Keratinocyte (primary cell): Measurements from ENCODE around the gene MLPH. TPM values are rescaled to one million over a fixed set of nuclear protein-coding genes. Genes with fewer than 3 reads are reported as not detected.

Experiments used
- DNase-seq: peaks from one replicate; pipeline ENCODE4 v3.0.0-alpha.2; 2011; ENCODE audit warnings: low read depth, missing footprints, low spot score
- FAIRE-seq: peaks from 2 replicates; lab custom pipeline; 2011; peaks lifted over from hg19 to GRCh38; lab: Jason Lieb, UNC
- H2AFZ ChIP-seq: 2 replicates; pipeline ENCODE4 v1.6.0; 2012; ENCODE audit warnings: low read length, control low read depth, inconsistent platforms; ENCODE audit not compliant: control insufficient read depth
- H3K27ac ChIP-seq: 2 replicates; pipeline ENCODE4 v1.5.1; 2011; ENCODE audit warnings: low read length; ENCODE audit not compliant: control insufficient read depth, insufficient read depth
- H3K27me3 ChIP-seq: 3 replicates; pipeline ENCODE4 v1.6.0; 2011; ENCODE audit warnings: low read length; ENCODE audit not compliant: control insufficient read depth, insufficient read depth; ENCODE audit errors: extremely low read depth
- H3K36me3 ChIP-seq, 2 experiments: 2 replicates in 1 of 2; 3 replicates in 1 of 2; pipeline ENCODE4 v1.5.1; 2011; ENCODE audit warnings: low read length in 2 of 2, mild to moderate bottlenecking in 1 of 2; ENCODE audit not compliant: control insufficient read depth in 2 of 2, insufficient read depth in 2 of 2; ENCODE audit errors: extremely low read depth in 1 of 2
- H3K4me1 ChIP-seq: 3 replicates; pipeline ENCODE4 v1.5.1; 2011; ENCODE audit warnings: low read length; ENCODE audit not compliant: control insufficient read depth, insufficient read depth; ENCODE audit errors: extremely low read depth
- H3K4me2 ChIP-seq: 3 replicates; pipeline ENCODE4 v1.6.0; 2011; ENCODE audit warnings: low read depth, low read length; ENCODE audit not compliant: control insufficient read depth, insufficient read depth; ENCODE audit errors: extremely low read depth
- H3K4me3 ChIP-seq, 3 experiments: fragments of 200-600 bp in 1 of 3; sonication (generic) in 1 of 3; 2 replicates in 2 of 3; 3 replicates in 1 of 3; pipeline ENCODE4 v1.5.1; 2011 to 2016; ENCODE audit warnings: low read length in 3 of 3, mild to moderate bottlenecking in 3 of 3, control low read depth in 2 of 3, inconsistent platforms in 1 of 3, low read depth in 1 of 3, mixed read lengths in 1 of 3, mixed run types in 1 of 3, moderate library complexity in 1 of 3; ENCODE audit not compliant: control insufficient read depth in 2 of 3, insufficient read depth in 2 of 3; ENCODE audit errors: extremely low read depth in 1 of 3
- H3K79me2 ChIP-seq: 2 replicates; pipeline ENCODE4 v1.6.0; 2012; ENCODE audit warnings: low read length; ENCODE audit not compliant: control insufficient read depth, insufficient read depth
- H3K9ac ChIP-seq: 3 replicates; pipeline ENCODE4 v1.6.0; 2011; ENCODE audit warnings: low read length; ENCODE audit not compliant: control insufficient read depth, insufficient read depth; ENCODE audit errors: extremely low read depth
- H3K9me1 ChIP-seq: 3 replicates; pipeline ENCODE4 v1.6.0; 2011; ENCODE audit warnings: low read length; ENCODE audit not compliant: control insufficient read depth, insufficient read depth; ENCODE audit errors: extremely low read depth
- H3K9me3 ChIP-seq: 2 replicates; pipeline ENCODE4 v1.5.1; 2012; ENCODE audit warnings: low read depth, low read length; ENCODE audit not compliant: control insufficient read depth
- H4K20me1 ChIP-seq: 3 replicates; pipeline ENCODE4 v1.6.0; 2011; ENCODE audit warnings: low read length; ENCODE audit not compliant: control insufficient read depth, insufficient read depth; ENCODE audit errors: extremely low read depth
- EZH2 ChIP-seq: IDR thresholded peaks from one replicate; pipeline ENCODE4 v1.6.1; 2012; ENCODE audit warnings: inconsistent platforms, mild to moderate bottlenecking, low read length, moderate library complexity
- dilution Hi-C: fragments of 300-500 bp; cut with MboI; formaldehyde crosslinking; loops from one replicate; pipeline ENCODE4 v1.7.0; 2020; ENCODE audit warnings: low sequenced_read_pairs; ENCODE audit not compliant: extremely low pct_ligation_motif_present
- polyA plus RNA-seq, 5 experiments: library from polyadenylated mRNA; depleted of rRNA in 3 of 5; stranded (reverse) in 3 of 5; stranded (forward) in 1 of 5; unstranded in 1 of 5; fragments of >200 nt; gene quantifications; 1 replicate in 1 of 5; 2 replicates in 3 of 5; 3 replicates in 1 of 5; pipeline versions ENCODE4 v1.2.1 to v1.2.3, GENCODE V29; 2011 to 2012; ENCODE audit warnings: missing spikeins in 2 of 5, low read depth in 1 of 5, low replicate concordance in 1 of 5
- TF ChIP-seq, protein P1 (sequence below), 3 experiments: IDR thresholded peaks in 1 of 3; conservative IDR thresholded peaks in 1 of 3; optimal IDR thresholded peaks in 1 of 3; 2 replicates in 2 of 3; 3 replicates in 1 of 3; pipeline versions ENCODE3 to v1.5.1; 2011; ENCODE audit warnings: low read length in 3 of 3, mild to moderate bottlenecking in 3 of 3, moderate library complexity in 2 of 3, control low read depth in 1 of 3, inconsistent platforms in 1 of 3; ENCODE audit not compliant: insufficient read depth in 2 of 3; ENCODE audit errors: extremely low read depth in 1 of 3

The MLPH gene
- polyA plus RNA-seq, 1 donor (not counting 4 experiments of a cell fraction or from before 2014, with no cell fraction given): 0.67 TPM

DNA sequence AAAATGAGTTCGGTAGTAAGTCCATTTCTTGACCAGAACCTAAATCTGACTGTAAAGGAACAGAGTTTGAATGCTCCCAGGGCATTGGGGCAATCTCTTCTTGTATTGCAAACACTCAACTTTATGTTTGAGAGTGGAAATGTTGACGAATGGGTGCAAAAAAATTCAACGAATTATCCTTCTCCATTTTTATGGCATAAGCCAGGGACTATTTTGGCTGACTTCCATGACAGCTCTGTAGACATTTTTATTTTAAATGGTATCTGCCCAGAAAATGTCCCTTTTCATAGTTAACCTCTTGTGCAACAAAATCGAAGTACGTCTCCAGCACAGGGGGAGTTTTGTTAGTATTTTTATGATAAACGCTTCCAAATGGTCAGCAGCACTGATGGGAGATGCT is 3.7 kb downstream of the MLPH start:
- Histone ChIP-seq H3K9me3 (peaks cover 8% of the 10 kb centered on the region), H3K79me2 (no peaks in the 10 kb centered on the region), H3K4me1 (peaks cover 21% of the 10 kb centered on the region), H2AFZ (no peak overlapping the region), H3K36me3 (no peaks in the 10 kb centered on the region), H3K9me1 (no peaks in the 10 kb centered on the region), H3K27me3 (peaks cover 30% of the 10 kb centered on the region), H3K4me3 (no peak overlapping the region), H3K27ac (no peak overlapping the region), H3K4me2 (no peak overlapping the region), H4K20me1 (no peaks in the 10 kb centered on the region), H3K9ac (no peak overlapping the region)
- no peak for FAIRE-seq
- dilution Hi-C loops: no loop called here
- DNase-seq: no peak
- no peak for TF ChIP-seq EZH2

DNA sequence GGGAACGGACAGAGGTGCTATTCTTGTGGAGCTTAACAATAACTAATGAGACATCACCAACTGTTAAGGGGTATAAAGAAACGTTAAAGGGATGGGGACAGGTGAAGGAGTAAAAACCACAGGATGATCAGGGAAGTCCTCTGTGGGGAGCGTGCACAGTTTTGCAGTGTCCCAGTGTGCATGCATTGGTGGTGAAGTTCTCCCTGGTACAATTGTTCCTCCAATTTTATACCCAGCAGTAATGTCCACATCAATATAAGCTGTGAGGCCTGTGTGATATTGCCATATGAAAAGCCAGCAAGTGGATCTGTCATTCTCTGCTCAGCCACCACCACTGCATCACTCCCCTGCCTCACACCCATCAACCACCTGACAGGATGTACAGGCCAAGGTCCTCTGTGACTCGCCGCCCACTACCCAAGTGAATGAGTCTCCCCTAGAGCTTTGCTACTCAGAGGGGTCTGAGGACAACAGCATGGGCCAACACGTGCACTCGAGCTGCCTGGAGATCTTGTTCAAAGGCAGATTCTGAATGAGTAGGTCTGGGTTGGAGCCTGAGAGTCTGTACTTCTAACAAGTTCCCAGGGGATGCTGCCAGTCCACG is 4.6 kb downstream of the MLPH start:
- TF ChIP-seq EZH2: no peak
- TF ChIP-seq, protein P1, sequence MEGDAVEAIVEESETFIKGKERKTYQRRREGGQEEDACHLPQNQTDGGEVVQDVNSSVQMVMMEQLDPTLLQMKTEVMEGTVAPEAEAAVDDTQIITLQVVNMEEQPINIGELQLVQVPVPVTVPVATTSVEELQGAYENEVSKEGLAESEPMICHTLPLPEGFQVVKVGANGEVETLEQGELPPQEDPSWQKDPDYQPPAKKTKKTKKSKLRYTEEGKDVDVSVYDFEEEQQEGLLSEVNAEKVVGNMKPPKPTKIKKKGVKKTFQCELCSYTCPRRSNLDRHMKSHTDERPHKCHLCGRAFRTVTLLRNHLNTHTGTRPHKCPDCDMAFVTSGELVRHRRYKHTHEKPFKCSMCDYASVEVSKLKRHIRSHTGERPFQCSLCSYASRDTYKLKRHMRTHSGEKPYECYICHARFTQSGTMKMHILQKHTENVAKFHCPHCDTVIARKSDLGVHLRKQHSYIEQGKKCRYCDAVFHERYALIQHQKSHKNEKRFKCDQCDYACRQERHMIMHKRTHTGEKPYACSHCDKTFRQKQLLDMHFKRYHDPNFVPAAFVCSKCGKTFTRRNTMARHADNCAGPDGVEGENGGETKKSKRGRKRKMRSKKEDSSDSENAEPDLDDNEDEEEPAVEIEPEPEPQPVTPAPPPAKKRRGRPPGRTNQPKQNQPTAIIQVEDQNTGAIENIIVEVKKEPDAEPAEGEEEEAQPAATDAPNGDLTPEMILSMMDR (optimal IDR thresholded peaks at IDR 0.05 in 1 of 3, IDR thresholded peaks at IDR 0.05 in 1 of 3, conservative IDR thresholded peaks at IDR 0.05 in 1 of 3; ENCODE audit: extremely low read depth in 1 of 3, insufficient read depth in 2 of 3, low read length in 3 of 3): no peak
- no peaks in the 10 kb centered on the region for H3K79me2 ChIP-seq
- H3K9ac ChIP-seq: no peak overlapping the region
- H3K9me1 ChIP-seq: no peaks in the 10 kb centered on the region
- H3K4me2 ChIP-seq: no peak overlapping the region
- DNase-seq (no peak), FAIRE-seq (no peak)
- no peak overlapping the region for H3K4me3 ChIP-seq
- H4K20me1 ChIP-seq: no peaks in the 10 kb centered on the region
- H2AFZ ChIP-seq: no peak overlapping the region
- no peaks in the 10 kb centered on the region for H3K36me3 ChIP-seq
- H3K4me1 ChIP-seq: peaks cover 19% of the 10 kb centered on the region
- dilution Hi-C loops: no loop called here
- peaks cover 8% of the 10 kb centered on the region for H3K9me3 ChIP-seq
- no peak overlapping the region for H3K27ac ChIP-seq
- peaks cover 23% of the 10 kb centered on the region for H3K27me3 ChIP-seq
